SK-N-SH treated with all-trans-retinoic acid at 6 μM for 48 hours (cell line): Measurements from ENCODE around the gene MRPL33.

Experiments
- ATAC-seq: fragments of 200-7000 bp; cut with Tn5 transposase; 3 replicates; pipeline ENCODE4 v1.9.1; 2020; ENCODE audit warnings: mild to moderate bottlenecking, moderate library complexity
- GLIS3 ChIP-seq: fragments of 250-450 bp; sonication (Bioruptor Pico); IDR thresholded peaks from 2 replicates; pipeline ENCODE4 v1.5.0; 2020; ENCODE audit warnings: mild to moderate bottlenecking, moderate library complexity
- ISL1 ChIP-seq: fragments of 250-450 bp; sonication (Bioruptor Pico); IDR thresholded peaks from 2 replicates; pipeline ENCODE4 v2.1.2; 2022; ENCODE audit warnings: mild to moderate bottlenecking, moderate library complexity
- PPARA ChIP-seq: fragments of 250-450 bp; sonication (Bioruptor Pico); IDR thresholded peaks from 2 replicates; pipeline ENCODE4 v1.5.0; 2020; ENCODE audit warnings: mild to moderate bottlenecking, borderline replicate concordance
- RARB ChIP-seq: fragments of 250-450 bp; sonication (Bioruptor Pico); IDR thresholded peaks from 2 replicates; pipeline ENCODE4 v1.8.0; 2021; ENCODE audit warnings: mild to moderate bottlenecking, moderate library complexity
- TOX ChIP-seq: fragments of 250-450 bp; sonication (Bioruptor Pico); IDR thresholded peaks from 2 replicates; pipeline ENCODE4 v1.8.0; 2021; ENCODE audit warnings: mild to moderate bottlenecking, moderate library complexity, borderline replicate concordance
- ZFP30 ChIP-seq: fragments of 450-650 bp; formaldehyde crosslinking; IDR thresholded peaks from 2 replicates; pipeline ENCODE4 v1.5.0; 2022; ENCODE audit warnings: mild to moderate bottlenecking, moderate library complexity
- ZNF8 ChIP-seq: fragments of 450-650 bp; formaldehyde crosslinking; IDR thresholded peaks from 2 replicates; pipeline ENCODE4 v1.5.0; 2020; ENCODE audit warnings: mild to moderate bottlenecking, moderate library complexity

Gene MRPL33

DNA sequence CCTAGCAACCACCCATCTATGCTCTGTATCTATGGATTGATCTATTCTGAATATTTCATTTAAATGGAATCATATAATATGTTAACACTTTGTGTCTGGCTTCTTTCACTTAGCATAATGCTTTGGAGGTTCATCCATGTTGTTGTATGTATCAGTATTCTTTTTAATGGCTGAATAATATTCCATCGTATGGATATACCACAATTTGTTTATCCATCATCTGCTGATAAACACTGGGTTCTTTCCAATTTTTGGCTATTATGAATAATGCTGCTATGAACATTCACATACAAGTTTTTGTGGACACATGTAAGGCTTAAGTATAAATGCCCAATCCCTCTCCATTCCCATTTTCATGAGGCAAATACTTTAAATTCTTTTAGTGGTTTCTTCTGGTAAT, 52.9 kb downstream of the MRPL33 start:
- no peak for ATAC-seq
- TF ChIP-seq ZNF8 (CRISPR knock-in tag), result peak; percentile 100
- no peak for TF ChIP-seq PPARA

GRCh38 chr2:27828305-27828704, 56.8 kb downstream of the MRPL33 start:
- ATAC-seq, result no peak
- TF ChIP-seq ISL1 (CRISPR knock-in tag) (no peak), GLIS3 (CRISPR knock-in tag) (no peak), RARB (CRISPR knock-in tag) (no peak), TOX (CRISPR knock-in tag) (no peak), ZFP30 (CRISPR knock-in tag) (no peak)
- TF ChIP-seq, all 23 proteins: peak for 0
